ENCODE results near the gene SLC45A3.

DNA sequence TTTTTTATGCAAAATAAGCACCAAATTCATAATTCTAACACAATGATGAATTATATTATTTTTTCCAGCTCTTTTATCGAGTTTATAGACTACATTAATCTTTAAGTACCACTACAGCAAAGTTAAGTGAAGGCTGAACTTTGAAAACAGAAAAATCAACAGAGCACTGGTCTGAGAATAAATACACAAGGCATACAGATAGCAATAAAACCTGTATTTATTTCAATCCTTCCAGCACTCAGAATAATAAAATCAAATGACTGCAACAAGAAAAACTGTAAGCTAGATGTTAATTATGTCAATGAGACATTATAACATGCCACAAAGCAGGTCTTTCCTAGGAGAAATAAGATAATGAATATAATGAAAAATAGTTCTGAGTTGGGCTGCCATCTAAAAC lies 45.2 kb upstream of the SLC45A3 start:
- TF ChIP-seq, protein P1, sequence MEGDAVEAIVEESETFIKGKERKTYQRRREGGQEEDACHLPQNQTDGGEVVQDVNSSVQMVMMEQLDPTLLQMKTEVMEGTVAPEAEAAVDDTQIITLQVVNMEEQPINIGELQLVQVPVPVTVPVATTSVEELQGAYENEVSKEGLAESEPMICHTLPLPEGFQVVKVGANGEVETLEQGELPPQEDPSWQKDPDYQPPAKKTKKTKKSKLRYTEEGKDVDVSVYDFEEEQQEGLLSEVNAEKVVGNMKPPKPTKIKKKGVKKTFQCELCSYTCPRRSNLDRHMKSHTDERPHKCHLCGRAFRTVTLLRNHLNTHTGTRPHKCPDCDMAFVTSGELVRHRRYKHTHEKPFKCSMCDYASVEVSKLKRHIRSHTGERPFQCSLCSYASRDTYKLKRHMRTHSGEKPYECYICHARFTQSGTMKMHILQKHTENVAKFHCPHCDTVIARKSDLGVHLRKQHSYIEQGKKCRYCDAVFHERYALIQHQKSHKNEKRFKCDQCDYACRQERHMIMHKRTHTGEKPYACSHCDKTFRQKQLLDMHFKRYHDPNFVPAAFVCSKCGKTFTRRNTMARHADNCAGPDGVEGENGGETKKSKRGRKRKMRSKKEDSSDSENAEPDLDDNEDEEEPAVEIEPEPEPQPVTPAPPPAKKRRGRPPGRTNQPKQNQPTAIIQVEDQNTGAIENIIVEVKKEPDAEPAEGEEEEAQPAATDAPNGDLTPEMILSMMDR (IDR thresholded peaks at IDR 0.05; ENCODE audit: low read length): no peak
- no peak for TF ChIP-seq EZH2 (IDR thresholded peaks at IDR 0.05; ENCODE audit: borderline replicate concordance, low read length)

All from OCI-LY1 (cell line).